ENCODE measurements around the gene FNTB.

DNA sequence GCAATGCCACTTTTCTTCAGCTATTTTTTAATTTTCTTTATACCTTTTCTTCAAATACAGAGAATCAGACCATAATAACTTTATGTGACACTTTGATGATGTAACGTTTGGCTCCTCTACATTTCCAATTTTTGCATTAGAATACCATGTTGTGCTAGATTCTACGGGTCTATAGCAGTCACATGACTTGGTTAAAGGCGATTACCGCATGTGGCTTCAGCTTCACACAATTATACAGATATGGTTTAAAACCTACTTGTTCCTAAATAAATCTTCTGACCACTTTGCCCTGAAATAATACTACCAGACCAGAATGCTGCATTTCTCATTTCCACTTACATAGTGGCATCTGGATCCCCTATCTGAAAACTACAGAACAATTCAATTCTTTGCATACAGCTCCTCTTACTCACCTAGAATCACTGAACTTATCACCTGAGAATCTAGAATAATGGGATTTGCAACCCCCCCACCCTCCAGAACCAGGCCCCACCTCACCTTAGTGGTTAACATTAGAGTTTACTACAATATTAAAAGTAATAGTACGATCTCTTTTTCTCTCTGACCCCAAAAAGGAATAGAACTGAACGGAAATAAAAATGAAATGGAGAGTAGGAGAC is 114.3 kb downstream of the FNTB start:
- TF ChIP-seq, protein P1, sequence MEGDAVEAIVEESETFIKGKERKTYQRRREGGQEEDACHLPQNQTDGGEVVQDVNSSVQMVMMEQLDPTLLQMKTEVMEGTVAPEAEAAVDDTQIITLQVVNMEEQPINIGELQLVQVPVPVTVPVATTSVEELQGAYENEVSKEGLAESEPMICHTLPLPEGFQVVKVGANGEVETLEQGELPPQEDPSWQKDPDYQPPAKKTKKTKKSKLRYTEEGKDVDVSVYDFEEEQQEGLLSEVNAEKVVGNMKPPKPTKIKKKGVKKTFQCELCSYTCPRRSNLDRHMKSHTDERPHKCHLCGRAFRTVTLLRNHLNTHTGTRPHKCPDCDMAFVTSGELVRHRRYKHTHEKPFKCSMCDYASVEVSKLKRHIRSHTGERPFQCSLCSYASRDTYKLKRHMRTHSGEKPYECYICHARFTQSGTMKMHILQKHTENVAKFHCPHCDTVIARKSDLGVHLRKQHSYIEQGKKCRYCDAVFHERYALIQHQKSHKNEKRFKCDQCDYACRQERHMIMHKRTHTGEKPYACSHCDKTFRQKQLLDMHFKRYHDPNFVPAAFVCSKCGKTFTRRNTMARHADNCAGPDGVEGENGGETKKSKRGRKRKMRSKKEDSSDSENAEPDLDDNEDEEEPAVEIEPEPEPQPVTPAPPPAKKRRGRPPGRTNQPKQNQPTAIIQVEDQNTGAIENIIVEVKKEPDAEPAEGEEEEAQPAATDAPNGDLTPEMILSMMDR (IDR thresholded peaks at IDR 0.05): no peak
- TF ChIP-seq POLR2AphosphoS5 (IDR thresholded peaks at IDR 0.05): no peak
